C4-2B (cell line): Measurements from ENCODE around the gene PRKD1.

Experiments
- ZFX ChIP-seq: fragments of 450-650 bp; IDR thresholded peaks from 2 replicates; pipeline ENCODE4 v1.6.1; 2017
- TF ChIP-seq, protein P1 (sequence below): fragments of 450-650 bp; conservative IDR thresholded peaks from 2 replicates; pipeline ENCODE4 v1.5.1; 2017; ENCODE audit warnings: mild to moderate bottlenecking

DNA sequence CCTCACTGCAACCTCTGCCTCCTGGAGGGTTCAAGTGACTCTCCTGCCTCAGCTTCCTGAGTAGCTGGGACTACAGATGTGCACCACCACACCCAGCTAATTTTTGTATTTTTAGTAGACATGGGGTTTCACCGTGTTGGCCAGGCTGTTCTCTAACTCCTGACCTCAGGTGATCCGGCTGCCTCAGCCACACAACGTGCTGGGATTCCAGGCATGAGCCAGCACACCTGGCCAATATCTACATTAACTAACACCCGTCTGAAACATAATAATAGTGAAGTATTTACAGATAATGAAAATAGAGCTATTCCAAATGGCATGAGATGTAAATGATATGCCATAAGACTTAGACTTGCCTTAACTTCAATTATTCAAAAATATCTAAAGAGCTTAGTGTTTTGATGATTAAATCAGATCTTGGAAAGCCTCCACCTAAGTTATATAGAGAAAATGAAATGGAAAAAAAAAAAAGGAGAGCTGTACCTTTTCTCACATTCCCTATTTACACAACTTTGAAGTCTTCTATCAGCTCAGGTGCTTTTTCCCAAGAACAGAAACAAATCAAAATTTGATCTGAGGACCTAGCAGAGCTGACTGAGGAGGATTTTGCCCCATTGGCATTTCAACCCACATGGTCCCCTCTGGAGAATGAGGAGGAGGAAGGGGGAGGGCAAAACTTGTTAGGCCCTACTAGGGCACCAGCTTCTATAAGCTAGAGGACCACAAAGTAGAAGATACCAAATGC is 309.2 kb downstream of the PRKD1 start:
- TF ChIP-seq, protein P1, sequence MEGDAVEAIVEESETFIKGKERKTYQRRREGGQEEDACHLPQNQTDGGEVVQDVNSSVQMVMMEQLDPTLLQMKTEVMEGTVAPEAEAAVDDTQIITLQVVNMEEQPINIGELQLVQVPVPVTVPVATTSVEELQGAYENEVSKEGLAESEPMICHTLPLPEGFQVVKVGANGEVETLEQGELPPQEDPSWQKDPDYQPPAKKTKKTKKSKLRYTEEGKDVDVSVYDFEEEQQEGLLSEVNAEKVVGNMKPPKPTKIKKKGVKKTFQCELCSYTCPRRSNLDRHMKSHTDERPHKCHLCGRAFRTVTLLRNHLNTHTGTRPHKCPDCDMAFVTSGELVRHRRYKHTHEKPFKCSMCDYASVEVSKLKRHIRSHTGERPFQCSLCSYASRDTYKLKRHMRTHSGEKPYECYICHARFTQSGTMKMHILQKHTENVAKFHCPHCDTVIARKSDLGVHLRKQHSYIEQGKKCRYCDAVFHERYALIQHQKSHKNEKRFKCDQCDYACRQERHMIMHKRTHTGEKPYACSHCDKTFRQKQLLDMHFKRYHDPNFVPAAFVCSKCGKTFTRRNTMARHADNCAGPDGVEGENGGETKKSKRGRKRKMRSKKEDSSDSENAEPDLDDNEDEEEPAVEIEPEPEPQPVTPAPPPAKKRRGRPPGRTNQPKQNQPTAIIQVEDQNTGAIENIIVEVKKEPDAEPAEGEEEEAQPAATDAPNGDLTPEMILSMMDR = no peak
- TF ChIP-seq ZFX = no peak
